K562 (cell line): ENCODE results near the gene STUB1. TPM values are rescaled to one million over a fixed set of nuclear protein-coding genes. Genes with fewer than 3 reads are reported as not detected.

Experiments
- ARID1B ChIP-seq: fragments of 450-650 bp; IDR thresholded peaks from 2 replicates; pipeline ENCODE4 v1.6.1; 2016; ENCODE audit warnings: antibody characterized with exemption, mild to moderate bottlenecking, inconsistent platforms
- ARID2 ChIP-seq: fragments of 450-650 bp; IDR thresholded peaks from 2 replicates; pipeline ENCODE4 v1.6.1; 2017; ENCODE audit warnings: antibody characterized with exemption, mild to moderate bottlenecking
- CBX8 ChIP-seq: fragments of 200-600 bp; sonication (generic); IDR thresholded peaks from 2 replicates; pipeline ENCODE4 v1.6.1; 2012; ENCODE audit warnings: borderline replicate concordance, mixed run types, low read depth, mild to moderate bottlenecking, moderate library complexity, mixed read lengths, low read length, control low read depth, inconsistent platforms; ENCODE audit not compliant: poor library complexity, severe bottlenecking; ENCODE audit errors: extremely low read depth
- CTBP1 ChIP-seq: fragments of 450-650 bp; IDR thresholded peaks from 2 replicates; pipeline ENCODE4 v1.6.1; 2016; ENCODE audit warnings: borderline replicate concordance
- FOXK2 ChIP-seq, 2 experiments: fragments of 450-650 bp; IDR thresholded peaks in 1 of 2; conservative IDR thresholded peaks in 1 of 2; 2 replicates each; pipeline ENCODE4 v1.6.1; 2016; ENCODE audit warnings: low read depth in 2 of 2, mild to moderate bottlenecking in 1 of 2
- MAFG ChIP-seq: fragments of 450-650 bp; conservative IDR thresholded peaks from 2 replicates; pipeline ENCODE4 v1.6.1; 2016; ENCODE audit warnings: missing genetic modification characterization, missing compliant biosample characterization
- MIER1 ChIP-seq: fragments of 450-650 bp; IDR thresholded peaks from 2 replicates; pipeline ENCODE4 v1.6.1; 2016; ENCODE audit warnings: antibody characterized with exemption, mild to moderate bottlenecking, low read depth
- MYC ChIP-seq, 2 experiments: fragments of 250-450 bp in 1 of 2; sonication (Bioruptor Pico) in 1 of 2; IDR thresholded peaks; 2 replicates each; pipeline versions ENCODE4 v1.5.1 to v1.6.1; 2012 to 2021; ENCODE audit warnings: low read depth in 2 of 2, borderline replicate concordance in 1 of 2, improper control_type of control experiment in 1 of 2, low read length in 1 of 2, mild to moderate bottlenecking in 1 of 2, moderate library complexity in 1 of 2
- NCOR1 ChIP-seq: fragments of 450-650 bp; IDR thresholded peaks from 2 replicates; pipeline ENCODE4 v1.6.1; 2016; ENCODE audit warnings: mild to moderate bottlenecking, moderate library complexity
- TGIF2 ChIP-seq: sonication (generic); formaldehyde crosslinking; IDR thresholded peaks from 2 replicates; pipeline ENCODE4 v1.8.1; 2022; ENCODE audit warnings: mild to moderate bottlenecking, missing genetic modification reagents, moderate library complexity
- ZNF316 ChIP-seq: fragments of 450-650 bp; IDR thresholded peaks from 2 replicates; pipeline ENCODE4 v1.6.1; 2016
- polyA plus RNA-seq, 8 experiments: library from polyadenylated mRNA; depleted of rRNA in 4 of 8; stranded (reverse) in 5 of 8; unstranded in 3 of 8; fragments of >200 nt; fragmentation: Nextera tagmentation in 2 of 8; fragmentation: Illumina TruSeq in 1 of 8; extraction: Ambion mirVana in 2 of 8; extraction: Trizol in 1 of 8; gene quantifications; 2 replicates each; pipeline versions ENCODE4 v1.2.1 to v1.2.3, GENCODE V29; 2011 to 2014; ENCODE audit warnings: inconsistent platforms in 1 of 8, missing spikeins in 1 of 8
- total RNA-seq, 7 experiments: library from RNA; depleted of rRNA in 6 of 7; stranded (reverse); fragments of >200 nt in 6 of 7; fragmentation: Illumina TruSeq in 2 of 7; extraction: Trizol in 2 of 7; gene quantifications; 2 replicates each; pipeline versions ENCODE4 v1.2.1 to v1.2.3, GENCODE V29; 2011 to 2021; ENCODE audit warnings: low replicate concordance in 1 of 7
- TF ChIP-seq, protein P1 (sequence below): sonication (generic); formaldehyde crosslinking; IDR thresholded peaks from 2 replicates; pipeline ENCODE4 v1.8.1; 2023; ENCODE audit warnings: mild to moderate bottlenecking, missing genetic modification reagents, moderate library complexity
- TF ChIP-seq, protein P2 (sequence below): fragments of 450-650 bp; formaldehyde crosslinking; IDR thresholded peaks from 2 replicates; pipeline ENCODE4 v1.4.0; 2022; ENCODE audit warnings: missing genetic modification characterization
- TF ChIP-seq, protein P3 (sequence below): conservative IDR thresholded peaks from 2 replicates; pipeline ENCODE4 v1.6.1; 2011; ENCODE audit warnings: low read depth, mild to moderate bottlenecking, low read length; ENCODE audit not compliant: control insufficient read depth
- TF ChIP-seq, protein P4 (sequence below): fragments of 450-650 bp; IDR thresholded peaks from 2 replicates; pipeline ENCODE4 v1.7.1; 2018; ENCODE audit warnings: mild to moderate bottlenecking, low read depth; ENCODE audit not compliant: partially characterized antibody
- TF ChIP-seq, protein P5 (sequence below): sonication (generic); formaldehyde crosslinking; IDR thresholded peaks from 2 replicates; pipeline ENCODE4 v1.8.0; 2023; ENCODE audit warnings: mild to moderate bottlenecking, missing genetic modification reagents

The STUB1 gene
- total and polyA plus RNA-seq, 9 of the 15 experiments (the other 6 are each of a cell fraction or from before 2014, with no cell fraction given), result 10.6 to 251 (median 152) TPM

DNA sequence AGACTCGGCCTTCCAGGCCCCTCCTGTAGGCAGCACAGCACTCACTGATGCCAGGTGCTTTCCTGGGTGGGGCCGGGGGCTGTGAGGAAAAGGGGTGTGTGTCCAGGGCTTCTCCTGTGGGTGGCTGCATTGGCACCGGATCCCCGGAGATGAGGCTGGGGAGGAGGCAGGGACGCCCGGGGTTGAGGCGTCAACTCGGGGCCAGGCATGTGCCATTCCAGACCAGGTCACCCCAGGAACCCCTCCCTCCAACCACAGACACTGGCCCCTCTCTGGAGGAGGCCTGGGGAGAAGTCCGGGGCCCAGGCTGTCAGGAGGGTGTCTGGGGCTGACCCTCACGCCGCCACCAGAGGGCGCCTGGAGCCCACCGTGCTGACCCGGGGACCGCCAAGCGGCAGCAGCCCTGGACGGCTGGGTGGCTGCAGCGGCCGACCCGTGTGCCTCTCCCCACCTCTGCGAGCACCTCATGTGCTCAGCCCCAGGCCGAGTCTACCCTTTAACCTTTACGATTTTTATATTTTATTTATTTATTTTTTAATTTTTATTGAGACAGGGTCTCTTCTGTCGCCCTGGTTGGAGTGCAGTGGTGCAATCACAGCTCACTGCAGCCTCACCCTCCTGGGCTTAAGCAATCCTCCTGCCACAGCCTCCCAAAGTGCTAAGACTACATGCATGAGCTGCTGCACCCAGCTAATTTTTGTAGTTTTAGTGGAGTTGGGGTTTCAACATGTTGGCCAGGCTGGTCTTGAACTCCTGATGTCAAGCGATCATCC is 31.5 kb downstream of the STUB1 start (continued):
- TF ChIP-seq, protein P1, sequence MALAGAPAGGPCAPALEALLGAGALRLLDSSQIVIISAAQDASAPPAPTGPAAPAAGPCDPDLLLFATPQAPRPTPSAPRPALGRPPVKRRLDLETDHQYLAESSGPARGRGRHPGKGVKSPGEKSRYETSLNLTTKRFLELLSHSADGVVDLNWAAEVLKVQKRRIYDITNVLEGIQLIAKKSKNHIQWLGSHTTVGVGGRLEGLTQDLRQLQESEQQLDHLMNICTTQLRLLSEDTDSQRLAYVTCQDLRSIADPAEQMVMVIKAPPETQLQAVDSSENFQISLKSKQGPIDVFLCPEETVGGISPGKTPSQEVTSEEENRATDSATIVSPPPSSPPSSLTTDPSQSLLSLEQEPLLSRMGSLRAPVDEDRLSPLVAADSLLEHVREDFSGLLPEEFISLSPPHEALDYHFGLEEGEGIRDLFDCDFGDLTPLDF (CRISPR knock-in tag), result no peak
- no peak for TF ChIP-seq CBX8
- TF ChIP-seq MYC (IDR thresholded peaks at IDR 0.05; ENCODE audit: low read depth, low read length), result no peak
- TF ChIP-seq MYC (CRISPR knock-in tag; IDR thresholded peaks at IDR 0.05; ENCODE audit: borderline replicate concordance, low read depth), result no peak
- TF ChIP-seq TGIF2 (CRISPR knock-in tag), result no peak
- TF ChIP-seq MAFG (tag), result no peak
- TF ChIP-seq NCOR1, result no peak
- TF ChIP-seq CTBP1, result no peak
- peak; percentile 24; the same call in 1 of the 2 replicates for TF ChIP-seq ARID2
- TF ChIP-seq, protein P2, sequence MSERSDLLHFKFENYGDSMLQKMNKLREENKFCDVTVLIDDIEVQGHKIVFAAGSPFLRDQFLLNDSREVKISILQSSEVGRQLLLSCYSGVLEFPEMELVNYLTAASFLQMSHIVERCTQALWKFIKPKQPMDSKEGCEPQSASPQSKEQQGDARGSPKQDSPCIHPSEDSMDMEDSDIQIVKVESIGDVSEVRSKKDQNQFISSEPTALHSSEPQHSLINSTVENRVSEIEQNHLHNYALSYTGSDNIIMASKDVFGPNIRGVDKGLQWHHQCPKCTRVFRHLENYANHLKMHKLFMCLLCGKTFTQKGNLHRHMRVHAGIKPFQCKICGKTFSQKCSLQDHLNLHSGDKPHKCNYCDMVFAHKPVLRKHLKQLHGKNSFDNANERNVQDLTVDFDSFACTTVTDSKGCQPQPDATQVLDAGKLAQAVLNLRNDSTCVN (CRISPR knock-in tag), result no peak
- no peak for TF ChIP-seq ARID1B
- TF ChIP-seq MIER1, result no peak
- no peak for TF ChIP-seq ZNF316
- TF ChIP-seq, protein P3, sequence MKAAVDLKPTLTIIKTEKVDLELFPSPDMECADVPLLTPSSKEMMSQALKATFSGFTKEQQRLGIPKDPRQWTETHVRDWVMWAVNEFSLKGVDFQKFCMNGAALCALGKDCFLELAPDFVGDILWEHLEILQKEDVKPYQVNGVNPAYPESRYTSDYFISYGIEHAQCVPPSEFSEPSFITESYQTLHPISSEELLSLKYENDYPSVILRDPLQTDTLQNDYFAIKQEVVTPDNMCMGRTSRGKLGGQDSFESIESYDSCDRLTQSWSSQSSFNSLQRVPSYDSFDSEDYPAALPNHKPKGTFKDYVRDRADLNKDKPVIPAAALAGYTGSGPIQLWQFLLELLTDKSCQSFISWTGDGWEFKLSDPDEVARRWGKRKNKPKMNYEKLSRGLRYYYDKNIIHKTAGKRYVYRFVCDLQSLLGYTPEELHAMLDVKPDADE, result 0 out of 2 replicates have a peak, but pooled peaks have one; percentile 26
- TF ChIP-seq, protein P4, sequence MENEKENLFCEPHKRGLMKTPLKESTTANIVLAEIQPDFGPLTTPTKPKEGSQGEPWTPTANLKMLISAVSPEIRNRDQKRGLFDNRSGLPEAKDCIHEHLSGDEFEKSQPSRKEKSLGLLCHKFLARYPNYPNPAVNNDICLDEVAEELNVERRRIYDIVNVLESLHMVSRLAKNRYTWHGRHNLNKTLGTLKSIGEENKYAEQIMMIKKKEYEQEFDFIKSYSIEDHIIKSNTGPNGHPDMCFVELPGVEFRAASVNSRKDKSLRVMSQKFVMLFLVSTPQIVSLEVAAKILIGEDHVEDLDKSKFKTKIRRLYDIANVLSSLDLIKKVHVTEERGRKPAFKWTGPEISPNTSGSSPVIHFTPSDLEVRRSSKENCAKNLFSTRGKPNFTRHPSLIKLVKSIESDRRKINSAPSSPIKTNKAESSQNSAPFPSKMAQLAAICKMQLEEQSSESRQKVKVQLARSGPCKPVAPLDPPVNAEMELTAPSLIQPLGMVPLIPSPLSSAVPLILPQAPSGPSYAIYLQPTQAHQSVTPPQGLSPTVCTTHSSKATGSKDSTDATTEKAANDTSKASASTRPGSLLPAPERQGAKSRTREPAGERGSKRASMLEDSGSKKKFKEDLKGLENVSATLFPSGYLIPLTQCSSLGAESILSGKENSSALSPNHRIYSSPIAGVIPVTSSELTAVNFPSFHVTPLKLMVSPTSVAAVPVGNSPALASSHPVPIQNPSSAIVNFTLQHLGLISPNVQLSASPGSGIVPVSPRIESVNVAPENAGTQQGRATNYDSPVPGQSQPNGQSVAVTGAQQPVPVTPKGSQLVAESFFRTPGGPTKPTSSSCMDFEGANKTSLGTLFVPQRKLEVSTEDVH, result no peak
- no peak for TF ChIP-seq FOXK2 (conservative IDR thresholded peaks at IDR 0.05 in 1 of 2, IDR thresholded peaks at IDR 0.05 in 1 of 2; ENCODE audit: low read depth in 2 of 2)
- TF ChIP-seq, protein P5, sequence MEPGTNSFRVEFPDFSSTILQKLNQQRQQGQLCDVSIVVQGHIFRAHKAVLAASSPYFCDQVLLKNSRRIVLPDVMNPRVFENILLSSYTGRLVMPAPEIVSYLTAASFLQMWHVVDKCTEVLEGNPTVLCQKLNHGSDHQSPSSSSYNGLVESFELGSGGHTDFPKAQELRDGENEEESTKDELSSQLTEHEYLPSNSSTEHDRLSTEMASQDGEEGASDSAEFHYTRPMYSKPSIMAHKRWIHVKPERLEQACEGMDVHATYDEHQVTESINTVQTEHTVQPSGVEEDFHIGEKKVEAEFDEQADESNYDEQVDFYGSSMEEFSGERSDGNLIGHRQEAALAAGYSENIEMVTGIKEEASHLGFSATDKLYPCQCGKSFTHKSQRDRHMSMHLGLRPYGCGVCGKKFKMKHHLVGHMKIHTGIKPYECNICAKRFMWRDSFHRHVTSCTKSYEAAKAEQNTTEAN (CRISPR knock-in tag), result no peak
